HG03159 (cell line): Measurements from ENCODE around the gene TRIM22.
A peak's percentile ranks its signal among the peaks of the same experiment; 100 is the strongest.
"Not testable (repeated sequence)": the region's sequence is repeated elsewhere in the genome, so short reads cannot be mapped to it uniquely, and the experiment has no call there.

Source experiments
- ATAC-seq: cut with Tn5 transposase; IDR thresholded peaks from one replicate; pipeline ENCODE4 v1.9.1; 2021; ENCODE audit warnings: mild to moderate bottlenecking, moderate library complexity; ENCODE audit not compliant: unreplicated experiment

The TRIM22 gene, protein sequence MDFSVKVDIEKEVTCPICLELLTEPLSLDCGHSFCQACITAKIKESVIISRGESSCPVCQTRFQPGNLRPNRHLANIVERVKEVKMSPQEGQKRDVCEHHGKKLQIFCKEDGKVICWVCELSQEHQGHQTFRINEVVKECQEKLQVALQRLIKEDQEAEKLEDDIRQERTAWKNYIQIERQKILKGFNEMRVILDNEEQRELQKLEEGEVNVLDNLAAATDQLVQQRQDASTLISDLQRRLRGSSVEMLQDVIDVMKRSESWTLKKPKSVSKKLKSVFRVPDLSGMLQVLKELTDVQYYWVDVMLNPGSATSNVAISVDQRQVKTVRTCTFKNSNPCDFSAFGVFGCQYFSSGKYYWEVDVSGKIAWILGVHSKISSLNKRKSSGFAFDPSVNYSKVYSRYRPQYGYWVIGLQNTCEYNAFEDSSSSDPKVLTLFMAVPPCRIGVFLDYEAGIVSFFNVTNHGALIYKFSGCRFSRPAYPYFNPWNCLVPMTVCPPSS

DNA sequence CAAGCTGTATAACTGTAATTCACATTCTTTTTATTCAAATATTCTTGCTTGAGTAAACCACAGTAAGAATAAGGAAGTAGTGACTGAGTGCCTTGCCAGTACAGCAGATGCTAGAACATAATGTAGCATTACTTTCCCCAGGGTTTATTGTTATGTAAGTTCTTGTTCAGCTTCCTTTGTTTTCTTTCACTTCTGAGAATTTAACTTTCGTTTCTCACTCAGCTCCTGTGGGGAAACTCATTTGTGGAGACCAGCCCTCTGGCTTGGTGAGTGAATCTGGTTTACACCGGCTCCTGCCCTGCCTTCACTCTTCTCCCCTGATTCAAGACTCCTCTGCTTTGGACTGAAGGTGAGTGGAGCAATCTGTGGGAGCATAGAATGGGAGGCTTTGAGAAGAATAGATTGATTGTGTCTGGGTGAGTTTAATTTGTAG, at the start of gene TRIM22:
TRIM22 (plus strand) TSS at position 240 of the 433 bp plus-strand sequence. CDS start 6,443 bp downstream, outside the sequence.
- ATAC-seq: peak; percentile 81

DNA sequence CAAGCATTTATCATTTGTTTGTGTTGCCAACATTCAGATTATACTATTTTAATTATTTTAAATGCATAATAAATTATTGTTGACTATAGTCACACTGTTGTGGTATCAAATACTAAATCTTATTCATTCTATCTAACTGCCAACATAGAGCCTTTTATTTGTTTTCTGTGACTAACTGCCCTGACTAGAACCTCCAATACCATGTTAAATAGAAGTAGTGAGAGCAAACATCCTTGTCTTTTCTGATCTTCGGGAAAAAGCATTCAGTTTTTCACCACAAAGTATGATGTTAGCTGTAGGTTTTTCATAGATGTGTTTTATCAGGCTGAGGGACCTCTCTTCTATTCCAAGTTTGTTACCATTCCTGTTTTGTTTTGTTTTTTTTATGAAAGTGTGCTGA, 49.6 kb upstream of the TRIM22 start:
- ATAC-seq: no peak

DNA sequence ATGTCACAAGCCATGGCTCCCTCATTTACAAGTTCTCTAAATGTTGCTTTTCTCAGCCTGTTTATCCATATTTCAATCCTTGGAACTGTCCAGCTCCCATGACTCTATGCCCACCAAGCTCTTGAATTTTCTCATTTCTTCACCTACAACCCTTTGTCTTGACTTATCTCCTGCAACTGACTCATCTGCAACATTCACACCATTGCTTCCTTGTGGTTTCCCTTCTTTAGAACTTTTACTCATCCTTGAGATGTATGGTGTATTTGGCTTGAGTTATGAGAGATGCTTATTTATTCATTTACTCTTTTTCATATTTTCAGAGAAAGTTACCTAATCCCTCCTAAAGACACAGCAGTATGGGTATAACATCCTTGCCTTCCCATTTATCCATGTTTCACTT, 46.0 kb upstream of the TRIM22 start:
- ATAC-seq: no peak

- ATAC-seq: no peak
Observed at GRCh38 chr11:5646139-5646538, 43.5 kb upstream of the TRIM22 start.

DNA sequence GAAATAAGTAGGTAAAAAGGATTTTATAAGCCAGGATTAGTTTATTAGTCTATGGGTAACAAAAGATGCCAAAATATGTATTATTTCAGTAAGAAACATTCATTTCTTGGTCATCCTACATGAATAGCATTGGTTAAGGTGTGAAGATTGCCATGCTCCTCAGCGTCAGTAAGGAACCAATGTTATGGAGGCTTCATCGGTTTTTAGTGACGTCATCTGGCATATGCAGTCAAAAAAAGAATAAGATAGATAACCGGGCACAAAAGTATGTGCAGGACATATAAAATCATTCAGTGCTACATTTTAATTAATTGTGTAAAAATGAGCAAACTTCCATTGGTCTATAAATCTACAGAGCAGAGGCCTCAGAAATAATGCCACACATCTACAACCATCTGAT, 34.1 kb upstream of the TRIM22 start:
- no peak for ATAC-seq

DNA sequence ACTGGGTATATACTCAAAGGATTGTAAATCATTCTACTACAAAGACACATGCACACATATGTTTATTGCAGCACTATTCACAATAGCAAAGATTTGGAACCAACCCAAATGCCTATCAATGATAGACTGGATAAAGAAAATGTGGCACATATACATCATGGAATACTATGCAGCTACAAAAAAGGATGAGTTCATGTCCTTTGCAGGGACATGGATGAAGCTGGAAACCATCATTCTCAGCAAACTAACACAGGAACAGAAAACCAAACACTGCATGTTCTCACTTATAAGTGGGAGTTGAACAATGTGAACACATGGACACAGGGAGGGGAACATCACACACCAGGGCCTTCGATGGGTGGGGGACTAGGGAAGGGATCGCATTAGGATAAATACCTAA, 32.6 kb upstream of the TRIM22 start:
- ATAC-seq: not testable (repeated sequence)

DNA sequence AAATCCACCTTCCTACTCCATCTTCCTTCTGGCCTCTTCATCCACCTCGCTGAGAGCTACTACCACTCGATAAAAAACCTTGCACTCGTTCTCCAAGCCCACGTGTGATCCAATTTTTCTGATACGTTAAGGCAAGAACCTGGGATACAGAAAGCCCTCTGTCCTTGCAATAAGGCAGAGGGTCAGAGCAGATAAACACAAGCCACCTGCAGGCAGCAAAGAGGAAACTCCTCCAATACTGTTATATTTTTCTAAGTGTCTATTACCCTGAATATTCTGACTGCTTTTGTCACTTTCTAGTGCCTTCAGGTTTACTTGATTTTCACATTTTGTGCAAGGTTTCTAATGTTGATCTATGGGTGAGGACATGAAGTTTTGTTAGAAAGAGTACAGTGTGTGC, 31.3 kb upstream of the TRIM22 start:
- ATAC-seq: no peak

DNA sequence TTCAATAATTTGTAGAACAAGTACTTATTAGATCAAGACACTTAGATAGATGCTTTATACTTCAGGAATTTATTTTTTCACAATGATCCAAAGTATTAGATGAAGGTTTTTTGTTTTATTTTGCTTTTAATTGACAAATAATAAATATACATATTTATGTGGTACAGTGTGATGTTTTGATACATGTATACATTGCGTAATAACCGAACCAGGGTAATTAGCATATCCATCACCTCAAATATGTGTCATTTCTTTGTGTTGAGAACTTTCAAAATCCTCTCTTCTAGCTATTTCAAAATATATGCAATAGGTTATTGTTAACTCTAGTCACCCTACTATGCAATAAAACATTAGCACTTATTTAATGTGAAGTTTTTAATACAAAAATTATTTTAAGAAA, 26.1 kb upstream of the TRIM22 start:
- ATAC-seq: no peak

- ATAC-seq: no peak
Observed at GRCh38 chr11:5665051-5665570, 24.5 kb upstream of the TRIM22 start.

- ATAC-seq: no peak
Observed at GRCh38 chr11:5665746-5666401, 23.7 kb upstream of the TRIM22 start.

DNA sequence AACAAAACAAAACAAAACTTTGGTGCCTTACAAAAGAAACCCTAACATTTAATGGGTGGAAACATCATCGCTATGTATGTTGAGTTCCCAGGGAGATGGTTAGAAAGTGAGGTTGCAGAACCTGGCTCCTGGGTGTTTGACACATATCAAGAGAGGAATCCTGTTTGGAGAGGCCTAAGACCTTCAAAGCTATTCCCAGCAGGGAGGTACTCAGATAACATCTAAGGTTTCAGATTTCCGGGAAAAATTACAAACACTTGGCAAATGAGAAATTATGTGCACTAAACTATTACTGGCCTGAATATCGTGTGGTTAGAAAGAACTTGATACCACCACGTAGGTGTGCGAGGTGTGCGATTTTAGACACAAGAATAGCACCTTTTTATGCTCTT, 23.2 kb upstream of the TRIM22 start:
- ATAC-seq: no peak

- no peak for ATAC-seq
Observed at GRCh38 chr11:5671831-5672230, 17.8 kb upstream of the TRIM22 start.

GRCh38 chr11:5674391-5674790, 15.2 kb upstream of the TRIM22 start:
- ATAC-seq: no peak

GRCh38 chr11:5679811-5680210, 9.8 kb upstream of the TRIM22 start:
- no peak for ATAC-seq

- ATAC-seq: not testable (repeated sequence)
Observed at GRCh38 chr11:5682890-5683441, 6.6 kb upstream of the TRIM22 start.

DNA sequence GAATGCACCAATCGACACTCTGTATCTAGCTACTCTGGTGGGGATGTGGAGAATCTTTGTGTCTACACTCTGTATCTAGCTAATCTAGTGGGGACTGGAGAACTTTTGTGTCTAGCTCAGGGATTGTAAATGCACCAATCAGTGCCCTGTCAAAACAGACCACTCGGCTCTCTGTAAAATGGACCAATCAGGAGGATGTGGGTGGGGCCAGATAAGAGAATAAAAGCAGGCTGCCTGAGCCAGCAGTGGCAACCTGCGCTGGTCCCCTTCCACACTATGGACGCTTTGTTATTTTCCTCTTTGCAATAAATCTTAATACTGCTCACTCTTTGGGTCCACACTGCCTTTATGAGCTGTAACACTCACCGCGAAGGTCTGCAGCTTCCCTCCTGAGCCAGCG, 6.0 kb upstream of the TRIM22 start:
- not testable (repeated sequence) for ATAC-seq

- peak; percentile 15 for ATAC-seq
Observed at GRCh38 chr11:5684036-5684645, 5.4 kb upstream of the TRIM22 start.

DNA sequence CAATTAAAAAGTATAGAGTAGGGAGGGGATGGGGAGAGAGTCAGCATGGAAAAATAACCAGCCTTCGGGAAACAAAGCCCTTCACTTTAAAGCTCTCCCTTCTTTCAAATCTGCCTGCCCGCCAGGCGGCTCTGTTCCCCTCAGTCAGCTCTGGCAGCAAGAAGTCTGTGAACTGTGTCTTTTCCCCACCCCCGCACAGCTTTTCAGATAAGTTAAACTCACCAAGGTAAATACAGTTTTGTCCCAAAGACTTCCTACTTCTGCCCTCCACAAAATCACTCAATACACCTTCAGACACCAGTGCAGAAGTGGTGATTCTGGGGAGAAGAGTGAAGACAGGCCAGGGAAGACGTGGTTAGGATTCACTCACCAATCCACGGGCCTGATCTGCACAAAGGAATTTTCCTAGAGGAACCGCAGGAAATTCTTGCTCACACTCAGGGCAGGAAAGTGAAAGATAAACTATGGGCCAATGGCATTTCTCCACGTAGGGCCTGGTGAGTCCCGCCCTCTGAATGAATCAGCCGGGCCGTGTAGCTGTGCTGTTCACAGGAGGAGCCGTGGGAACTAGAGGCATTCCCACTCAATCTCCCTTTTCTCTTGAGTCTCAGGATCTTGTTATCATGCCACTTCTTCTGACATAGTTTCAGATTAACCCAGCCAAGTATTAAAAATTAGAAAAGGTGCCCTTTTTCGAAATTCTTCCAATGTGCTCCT, 4.8 kb upstream of the TRIM22 start, which contains the start of gene TRIM5:
TRIM5 (minus strand) TSS at position 429 of the 717 bp plus-strand sequence. CDS start 4,897 bp downstream, outside the sequence.
- ATAC-seq: peak; percentile 70

DNA sequence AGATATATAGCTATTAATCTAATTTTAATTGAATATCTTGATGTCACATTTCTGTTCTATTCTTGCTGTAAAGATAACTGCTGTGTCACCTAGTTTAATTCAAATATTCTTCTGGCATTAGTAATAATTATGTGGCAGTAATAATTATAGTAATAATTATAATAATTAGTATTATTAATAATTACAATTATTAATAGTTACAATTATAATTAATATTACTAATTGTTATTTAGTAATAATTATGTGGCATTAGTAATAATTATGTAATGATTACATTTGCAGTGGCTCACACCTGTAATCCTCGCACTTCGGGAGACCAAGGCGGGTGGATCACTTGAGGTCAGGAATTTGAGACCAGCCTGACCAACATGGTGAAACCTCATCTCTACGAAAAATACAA, 3.2 kb upstream of the TRIM22 start:
- no peak for ATAC-seq

- no peak for ATAC-seq
Observed at GRCh38 chr11:5688482-5688881, 1.1 kb upstream of the TRIM22 start.
